Stimulated activated CD4-positive, alpha-beta T cell treated with anti-CD3 and anti-CD28 coated beads, TNF-alpha, amount 100 ng/mL, for 1 hour (primary cell): ENCODE results near the gene SAMD3.
"Not testable (repeated sequence)": the region's sequence is repeated elsewhere in the genome, so short reads cannot be mapped to it uniquely, and the experiment has no call there.

Source experiments
- DNase-seq, 3 donors: peaks; one replicate each; pipeline ENCODE4 v3.0.0-alpha.2; 2020; ENCODE audit warnings: low read depth in 3 of 3, low spot score in 1 of 3

SAMD3 gene, protein sequence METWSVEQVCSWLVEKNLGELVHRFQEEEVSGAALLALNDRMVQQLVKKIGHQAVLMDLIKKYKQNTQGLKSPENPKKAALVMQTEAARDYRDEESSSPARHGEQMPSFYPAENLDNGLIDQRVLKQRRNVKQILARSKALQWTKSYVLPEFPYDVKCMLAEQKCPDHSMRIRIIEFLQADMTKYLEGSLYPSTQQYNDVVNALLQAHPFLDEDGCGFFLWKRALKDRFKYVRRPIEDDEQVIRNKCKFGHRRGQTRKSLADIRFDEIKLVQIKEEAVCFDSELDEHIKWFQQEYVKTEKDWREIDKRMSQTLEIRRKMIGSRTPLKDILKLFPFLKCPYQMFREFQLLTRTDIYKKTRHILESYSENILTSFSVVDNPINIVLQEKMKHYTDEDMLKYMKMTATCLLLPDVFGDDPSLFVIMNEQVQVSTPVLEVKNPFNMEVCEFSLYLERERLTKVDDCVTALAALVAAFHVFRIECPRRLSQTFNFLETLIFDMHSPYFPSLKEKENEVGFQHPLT

DNA sequence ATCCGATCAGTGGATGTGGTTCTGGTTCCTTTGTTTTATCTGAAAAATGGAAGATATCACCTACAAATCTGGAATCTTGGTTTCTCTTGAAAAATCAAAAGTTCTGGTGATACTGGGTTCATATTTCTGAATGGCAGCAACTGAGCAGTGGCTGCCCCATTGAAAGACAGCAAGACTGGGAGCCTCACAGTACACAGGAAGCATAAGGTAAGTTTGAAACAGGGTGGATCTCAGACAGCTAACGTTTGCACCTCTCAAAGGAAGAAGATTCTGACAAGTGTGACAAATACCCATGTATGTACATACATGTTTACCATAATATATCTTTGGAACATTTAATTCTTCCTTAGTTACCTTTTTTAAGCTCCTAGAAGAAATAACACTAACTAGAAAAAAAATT, at the start of gene SAMD3:
Gene SAMD3 (minus strand): TSS at position 177 of the 400 bp plus-strand sequence. CDS start 7,678 bp downstream, outside the sequence.
- DNase-seq: no peak

- DNase-seq: no peak
These were observed 47.4 kb upstream of the SAMD3 start for GRCh38 chr6:130269969-130270635.

- not testable (repeated sequence) for DNase-seq
These were observed 42.8 kb upstream of the SAMD3 start for GRCh38 chr6:130265553-130265952.

DNA sequence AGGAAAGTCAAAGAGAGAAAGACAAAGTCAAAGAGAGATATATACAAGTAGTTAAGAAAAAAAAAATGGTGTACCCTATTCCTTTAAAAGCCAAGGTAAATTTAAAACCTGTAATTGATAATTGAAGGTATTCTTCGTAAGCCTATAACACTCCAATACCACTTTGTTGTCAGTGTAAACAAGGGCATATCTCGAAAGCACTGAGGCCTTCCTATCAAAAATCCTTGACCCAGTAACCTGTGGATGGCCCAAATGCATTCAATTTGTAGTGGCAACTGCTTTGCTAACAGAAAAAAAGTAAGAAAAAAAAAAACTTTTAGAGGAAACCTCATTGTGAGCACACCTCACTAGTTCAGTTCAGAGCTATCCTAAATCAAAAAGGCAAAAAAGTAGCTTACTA, 39.3 kb upstream of the SAMD3 start:
- no peak for DNase-seq

DNA sequence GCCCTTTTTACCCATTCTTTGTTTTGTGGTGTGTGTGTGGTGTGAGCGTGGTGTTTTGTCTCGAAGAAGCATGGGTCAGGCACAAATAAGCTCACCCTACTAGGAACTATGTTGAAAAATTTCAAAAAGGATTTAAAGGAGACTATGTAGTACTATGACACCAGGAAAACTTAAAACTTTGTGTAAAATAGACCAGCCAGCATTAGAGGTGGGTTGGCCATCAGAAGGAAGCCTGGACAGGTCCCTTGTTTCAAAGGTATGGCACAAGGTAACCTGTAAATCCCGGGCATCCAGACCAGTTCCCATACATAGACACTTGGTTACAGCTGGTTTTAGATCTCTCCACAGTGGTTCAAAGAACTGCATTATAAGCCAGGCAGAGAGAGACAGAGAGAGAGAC, 38.8 kb upstream of the SAMD3 start:
- not testable (repeated sequence) for DNase-seq

DNA sequence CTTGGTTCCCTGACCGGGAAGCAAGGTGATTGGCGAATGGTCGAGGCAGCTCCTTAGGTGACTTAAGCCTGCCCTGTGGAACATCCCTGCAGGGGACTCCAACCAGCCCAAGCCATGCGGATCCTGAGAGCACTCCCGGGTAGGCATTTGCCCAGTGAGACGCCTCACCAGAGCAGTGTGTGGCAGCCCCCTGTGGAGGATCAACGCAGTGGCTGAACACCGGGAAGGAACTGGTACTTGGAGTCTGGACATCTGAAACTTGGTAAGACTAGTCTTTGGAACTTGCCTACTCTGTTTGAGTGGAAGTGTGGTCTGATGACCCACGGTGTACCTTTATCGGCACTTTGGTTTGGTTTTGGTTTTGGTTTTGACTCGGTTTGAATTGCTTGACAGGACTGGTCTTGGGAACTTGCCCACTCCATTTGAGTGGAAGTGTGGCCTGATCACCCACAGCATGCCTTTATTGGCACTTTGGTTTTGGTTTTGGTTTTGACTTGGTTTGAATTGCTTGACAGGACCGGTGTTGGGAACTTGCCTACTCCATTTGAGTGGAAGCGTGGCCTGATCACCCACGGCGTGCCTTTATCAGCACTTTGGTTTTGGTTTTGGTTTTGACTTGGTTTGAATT, 38.0 kb upstream of the SAMD3 start:
- DNase-seq: not testable (repeated sequence)

GRCh38 chr6:130260050-130260462, 37.3 kb upstream of the SAMD3 start:
- not testable (repeated sequence) for DNase-seq

DNA sequence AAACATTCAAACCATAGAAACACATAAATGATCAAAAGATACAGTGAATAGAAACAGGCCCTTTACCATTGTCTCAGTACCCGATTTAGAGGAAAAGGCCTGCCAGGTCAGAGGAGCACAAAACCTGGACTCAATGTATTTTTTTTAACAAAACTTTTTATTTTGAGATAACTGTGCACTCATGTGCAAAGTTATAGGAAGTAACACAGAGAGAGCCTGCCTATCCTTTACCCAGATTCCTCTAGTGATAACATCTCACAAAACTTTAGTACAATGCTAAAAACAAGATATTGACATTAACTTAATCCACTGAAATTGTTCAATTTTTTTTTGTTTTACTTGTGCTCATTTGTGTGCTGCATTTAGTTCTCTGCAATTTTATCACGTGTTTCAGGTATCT, 36.8 kb upstream of the SAMD3 start:
- no peak for DNase-seq

DNA sequence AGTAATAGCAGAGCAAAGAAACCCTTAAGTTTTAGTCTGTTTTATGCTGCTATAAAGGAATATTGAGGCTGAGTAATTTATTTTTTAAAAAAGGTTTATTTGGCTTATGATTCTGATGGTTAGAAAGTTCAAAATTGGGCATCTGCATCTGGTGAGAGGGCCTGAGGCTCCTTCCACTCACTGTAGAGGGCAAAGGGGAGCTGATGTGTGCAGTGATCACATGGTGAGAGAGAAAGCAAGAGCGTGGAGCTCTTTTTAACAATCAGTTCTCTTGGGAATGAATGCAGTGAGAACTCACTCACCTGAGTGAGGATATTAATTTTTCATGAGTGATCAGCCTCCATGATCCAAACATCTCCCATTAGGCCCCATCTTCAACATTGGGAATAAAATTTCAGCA, 36.4 kb upstream of the SAMD3 start:
- DNase-seq: no peak

- no peak for DNase-seq
These were observed 29.9 kb upstream of the SAMD3 start for GRCh38 chr6:130252527-130253237.

- DNase-seq: no peak
These were observed 22.5 kb upstream of the SAMD3 start for GRCh38 chr6:130245267-130245666.

- no peak for DNase-seq
These were observed 22.0 kb upstream of the SAMD3 start for GRCh38 chr6:130244728-130245127.

DNA sequence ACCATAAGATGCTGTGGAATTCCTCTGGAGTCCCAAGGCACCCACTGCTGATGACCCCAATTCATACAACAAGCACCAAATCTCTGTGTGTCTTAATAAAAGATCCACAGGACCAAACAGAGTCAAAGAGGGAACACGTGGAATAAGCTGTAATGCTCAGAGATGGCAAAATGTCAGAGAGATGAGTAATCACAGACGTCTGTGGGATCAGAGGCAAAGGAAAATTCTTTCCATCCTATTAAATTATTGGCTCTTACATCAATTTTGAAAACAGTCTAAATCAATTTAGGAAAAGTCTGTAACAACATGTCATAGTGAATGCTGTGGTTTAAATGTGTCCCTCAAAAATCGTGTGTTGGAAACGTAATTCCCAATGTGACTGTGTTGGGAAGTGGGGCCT, 17.5 kb upstream of the SAMD3 start:
- DNase-seq: no peak

DNA sequence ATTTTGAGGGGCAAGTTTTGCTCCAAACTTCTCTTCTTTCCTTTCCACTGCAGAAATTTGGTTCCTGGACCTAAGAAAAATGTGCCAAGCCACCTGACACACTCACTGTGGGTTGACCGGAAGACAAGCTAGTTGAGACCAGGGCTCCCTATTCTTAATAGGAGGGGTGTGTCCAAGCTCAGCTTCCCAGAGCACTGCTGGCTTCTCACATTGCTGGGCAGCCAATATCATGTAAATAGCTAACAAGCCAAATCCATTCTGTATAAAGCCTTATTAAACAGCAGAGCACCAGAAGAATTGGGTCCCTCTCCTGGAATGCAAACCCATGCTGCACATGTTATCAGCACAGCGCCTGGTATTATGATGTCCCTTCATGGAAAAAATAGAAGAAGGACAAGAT, 17.0 kb upstream of the SAMD3 start:
- no peak for DNase-seq

GRCh38 chr6:130233330-130233729, 10.6 kb upstream of the SAMD3 start:
- no peak for DNase-seq

DNA sequence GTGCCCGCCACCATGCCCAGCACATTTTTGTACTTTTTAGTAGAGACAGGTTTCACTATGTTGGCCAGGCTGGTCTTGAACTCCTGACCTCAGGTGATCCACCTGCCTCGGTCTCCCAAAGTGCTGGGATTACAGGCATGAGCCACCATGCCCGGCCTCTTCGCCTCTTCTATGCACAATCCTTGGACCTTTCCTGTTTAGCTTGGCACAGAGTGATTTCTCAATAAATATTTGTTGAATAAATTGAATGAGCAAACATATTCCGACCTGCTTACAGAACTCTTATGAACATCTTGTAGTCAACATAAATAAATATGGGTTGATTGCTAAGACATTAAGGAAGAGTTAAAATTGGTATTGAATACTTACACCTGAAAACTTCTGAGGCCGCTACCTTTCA, 7.8 kb upstream of the SAMD3 start:
- DNase-seq: not testable (repeated sequence)

GRCh38 chr6:130229645-130230044, 6.9 kb upstream of the SAMD3 start:
- no peak for DNase-seq

GRCh38 chr6:130223508-130223907, 757 bp upstream of the SAMD3 start:
- DNase-seq: peak in 2 of 3 donors; percentile 16 to 25

DNA sequence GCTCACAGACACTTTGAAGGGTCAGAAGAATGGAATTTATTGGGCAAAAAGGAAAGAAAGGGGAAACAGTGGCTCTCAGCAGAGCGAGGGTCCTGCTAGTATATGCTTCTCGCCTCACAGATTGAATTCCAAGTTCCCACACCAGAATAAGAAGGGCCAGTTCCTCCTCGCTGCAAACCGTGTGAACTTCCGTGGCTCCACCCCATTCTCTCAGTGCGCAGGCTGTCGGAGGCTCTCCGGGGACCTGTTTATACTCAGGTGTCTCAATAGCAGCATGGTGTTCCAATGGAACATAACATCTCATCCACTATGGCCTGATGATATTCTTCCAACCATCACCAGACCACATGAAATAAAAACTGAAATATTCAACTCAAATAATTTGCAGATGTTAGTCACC, 4.6 kb downstream of the SAMD3 start:
- DNase-seq: no peak

DNA sequence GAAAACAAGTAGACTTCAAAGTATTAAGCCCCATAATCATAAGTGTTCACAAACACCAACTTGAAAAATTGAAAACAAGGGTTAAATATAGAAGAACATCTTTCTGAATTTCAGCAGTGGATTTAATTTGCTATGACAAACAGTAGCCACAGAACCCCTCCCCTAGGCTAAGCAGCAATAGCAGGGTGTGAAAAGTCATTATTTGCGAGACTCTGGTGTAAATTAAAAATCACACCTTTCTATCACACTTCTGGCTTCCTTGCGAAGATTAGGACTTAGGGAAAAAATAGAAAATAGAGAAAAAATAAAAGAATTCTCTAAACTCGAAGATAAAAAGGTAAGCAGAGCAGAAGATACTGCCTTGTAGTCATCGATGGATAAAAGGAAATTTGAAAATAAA, 6.1 kb downstream of the SAMD3 start:
- no peak for DNase-seq

DNA sequence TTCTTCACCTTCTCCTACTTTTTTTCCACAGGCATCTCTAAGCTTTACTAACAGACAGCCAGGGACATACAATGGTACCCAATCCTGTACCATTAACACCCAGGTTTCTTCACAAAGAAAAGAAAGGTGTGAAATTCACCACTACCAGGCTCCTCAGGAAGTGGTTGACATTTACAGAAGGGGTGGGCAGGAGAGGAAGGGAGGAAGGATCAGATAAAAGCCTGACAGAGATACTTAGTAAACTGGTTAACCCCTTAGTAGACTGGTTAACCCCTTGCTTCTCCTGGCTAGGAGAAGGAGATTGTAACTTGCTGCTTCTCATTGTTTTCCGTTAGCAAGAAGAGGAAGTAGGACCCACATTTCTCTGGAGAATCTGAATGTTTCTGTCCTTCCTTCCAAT, 7.2 kb downstream of the SAMD3 start:
- no peak for DNase-seq
